ENCODE data around the gene AMFR. TPM values are rescaled to one million over a fixed set of nuclear protein-coding genes. Genes with fewer than 3 reads are reported as not detected.

Gene AMFR
- total RNA-seq, 1 donor from 2014 or later, result 65.2 TPM

- Histone ChIP-seq H3K4me1 (no peaks in the 10 kb centered on the region), H3K27me3 (ENCODE audit: low read depth) (no peaks in the 10 kb centered on the region), H3K9me3 (replicated peaks) (no peaks in the 10 kb centered on the region), H3K4me3 (no peak overlapping the region), H3K36me3 (peaks cover 4% of the 10 kb centered on the region), H3K27ac (replicated peaks) (no peak overlapping the region)
- DNase-seq, result no peak
- TF ChIP-seq CTCF (IDR thresholded peaks at IDR 0.05; ENCODE audit: borderline replicate concordance), result no peak
- intact Hi-C loops (cut with micrococcal nuclease), result no loop called here
These were observed 79.0 kb downstream of the AMFR start for GRCh38 chr16:56346131-56346890.

GRCh38 chr16:56345406-56346050 is 79.8 kb downstream of the AMFR start:
- H3K27ac ChIP-seq (replicated peaks), result no peak overlapping the region
- H3K27me3 ChIP-seq (ENCODE audit: low read depth), result no peaks in the 10 kb centered on the region
- H3K4me1 ChIP-seq, result no peaks in the 10 kb centered on the region
- H3K9me3 ChIP-seq (replicated peaks), result no peaks in the 10 kb centered on the region
- peaks cover 8% of the 10 kb centered on the region for H3K36me3 ChIP-seq
- no peak for TF ChIP-seq CTCF (IDR thresholded peaks at IDR 0.05; ENCODE audit: borderline replicate concordance)
- intact Hi-C loops (cut with micrococcal nuclease), result no loop called here
- DNase-seq, result no peak
- no peak overlapping the region for H3K4me3 ChIP-seq

- Histone ChIP-seq H3K4me3 (no peak overlapping the region), H3K4me1 (no peaks in the 10 kb centered on the region), H3K9me3 (replicated peaks) (no peaks in the 10 kb centered on the region), H3K36me3 (peaks cover 8% of the 10 kb centered on the region), H3K27me3 (ENCODE audit: low read depth) (no peaks in the 10 kb centered on the region), H3K27ac (replicated peaks) (no peak overlapping the region)
- intact Hi-C loops (cut with micrococcal nuclease), result no loop called here
- TF ChIP-seq CTCF (IDR thresholded peaks at IDR 0.05; ENCODE audit: borderline replicate concordance), result no peak
- DNase-seq, result no peak
These were observed 80.6 kb downstream of the AMFR start for GRCh38 chr16:56344518-56345405.

GRCh38 chr16:56343661-56344517 is 81.5 kb downstream of the AMFR start:
- TF ChIP-seq CTCF (IDR thresholded peaks at IDR 0.05; ENCODE audit: borderline replicate concordance), result no peak
- H3K4me1 ChIP-seq, result no peaks in the 10 kb centered on the region
- no peaks in the 10 kb centered on the region for H3K9me3 ChIP-seq (replicated peaks)
- intact Hi-C loops (cut with micrococcal nuclease), result no loop called here
- H3K27ac ChIP-seq (replicated peaks), result no peak overlapping the region
- no peak overlapping the region for H3K4me3 ChIP-seq
- DNase-seq, result no peak
- peaks cover 8% of the 10 kb centered on the region for H3K36me3 ChIP-seq
- H3K27me3 ChIP-seq (ENCODE audit: low read depth), result no peaks in the 10 kb centered on the region
